Smooth muscle cell (in vitro differentiated cells): ENCODE data around the gene RPAP2. TPM values are rescaled to one million over a fixed set of nuclear protein-coding genes. Genes with fewer than 3 reads are reported as not detected.

ENCODE experiments used
- DNase-seq: peaks from one replicate; lab custom pipeline; 2025; ENCODE audit not compliant: unreplicated experiment; lab: John Stamatoyannopoulos, UW
- H2AFZ ChIP-seq: fragments of 200-600 bp; sonication (generic); 2 replicates; pipeline ENCODE4 v1.6.0; 2016; ENCODE audit warnings: antibody characterized with exemption, low read depth, mild to moderate bottlenecking
- H3F3A ChIP-seq: fragments of 200-600 bp; sonication (generic); 2 replicates; pipeline ENCODE4 v1.6.0; 2017; ENCODE audit warnings: antibody characterized with exemption, low read depth
- H3K27ac ChIP-seq: fragments of 200-600 bp; sonication (generic); 2 replicates; pipeline ENCODE4 v1.5.1; 2016; ENCODE audit warnings: low read depth, mild to moderate bottlenecking
- H3K27me3 ChIP-seq: fragments of 200-600 bp; sonication (generic); 2 replicates; pipeline ENCODE4 v1.6.1; 2016; ENCODE audit warnings: low read depth, mild to moderate bottlenecking
- H3K36me3 ChIP-seq: fragments of 200-600 bp; sonication (generic); 2 replicates; pipeline ENCODE4 v1.5.1; 2016; ENCODE audit warnings: low read depth
- H3K4me1 ChIP-seq: fragments of 200-600 bp; sonication (generic); 2 replicates; pipeline ENCODE4 v1.5.1; 2016; ENCODE audit warnings: low read depth
- H3K4me2 ChIP-seq: fragments of 200-600 bp; sonication (generic); 2 replicates; pipeline ENCODE4 v1.6.0; 2016; ENCODE audit warnings: mild to moderate bottlenecking
- H3K4me3 ChIP-seq: fragments of 200-600 bp; sonication (generic); 2 replicates; pipeline ENCODE4 v1.5.1; 2016; ENCODE audit warnings: mild to moderate bottlenecking
- H3K79me2 ChIP-seq: fragments of 200-600 bp; sonication (generic); 2 replicates; pipeline ENCODE4 v1.6.0; 2016; ENCODE audit warnings: low read depth, mild to moderate bottlenecking
- H3K9ac ChIP-seq: fragments of 200-600 bp; sonication (generic); 2 replicates; pipeline ENCODE4 v1.6.0; 2016; ENCODE audit warnings: low read depth
- H3K9me3 ChIP-seq: fragments of 200-600 bp; sonication (generic); replicated peaks from 2 replicates; pipeline ENCODE4 v1.5.1; 2016; ENCODE audit warnings: low read depth
- H4K20me1 ChIP-seq: fragments of 200-600 bp; sonication (generic); 2 replicates; pipeline ENCODE4 v1.6.0; 2016; ENCODE audit warnings: low read depth
- CTCF ChIP-seq: fragments of 200-600 bp; sonication (generic); IDR thresholded peaks from 2 replicates; pipeline ENCODE4 v1.5.1; 2017; ENCODE audit warnings: borderline replicate concordance, mild to moderate bottlenecking, antibody characterized with exemption; ENCODE audit not compliant: insufficient read depth, poor library complexity, severe bottlenecking
- WGBS: methylation state at CpG from one replicate; pipeline ENCODE4 v1.1.7; 2016; ENCODE audit warnings: low lambda C conversion rate; 5-methylcytosine and 5-hydroxymethylcytosine counted together
- polyA plus RNA-seq: library from polyadenylated mRNA; unstranded; fragments of >200 nt; fragmentation: Nextera tagmentation; extraction: Ambion mirVana; gene quantifications from 2 replicates; pipeline ENCODE4 v1.2.1, GENCODE V29; 2016
- total RNA-seq: library from RNA; depleted of rRNA; stranded (reverse); fragments of >200 nt; gene quantifications from 2 replicates; pipeline ENCODE4 v1.2.3, GENCODE V29; 2014

RPAP2 gene
- total and polyA plus RNA-seq, 2 experiments from 2014 or later: 18.8 to 34.2 TPM

- H2AFZ ChIP-seq: no peak overlapping the region
- H3K79me2 ChIP-seq: no peaks in the 10 kb centered on the region
- no peaks in the 10 kb centered on the region for H3K4me1 ChIP-seq
- peaks cover 3% of the 10 kb centered on the region for H3K36me3 ChIP-seq
- H3K9ac ChIP-seq: no peak overlapping the region
- H3F3A ChIP-seq: no peaks in the 10 kb centered on the region
- H3K27me3 ChIP-seq: no peaks in the 10 kb centered on the region
- no peak overlapping the region for H3K27ac ChIP-seq
- no peak for DNase-seq
- H3K9me3 ChIP-seq: peaks cover under 1% of the 10 kb centered on the region
- no peak overlapping the region for H3K4me3 ChIP-seq
- H4K20me1 ChIP-seq: no peaks in the 10 kb centered on the region
- no peak for TF ChIP-seq CTCF
- no peak overlapping the region for H3K4me2 ChIP-seq
These were observed 100.2 kb downstream of the RPAP2 start for GRCh38 chr1:92399076-92399475.

GRCh38 chr1:92404661-92405060, 105.8 kb downstream of the RPAP2 start:
- H3K27me3 ChIP-seq: no peaks in the 10 kb centered on the region
- H3K4me2 ChIP-seq: no peak overlapping the region
- H3K27ac ChIP-seq: no peak overlapping the region
- H3K79me2 ChIP-seq: no peaks in the 10 kb centered on the region
- no peak overlapping the region for H2AFZ ChIP-seq
- WGBS: 82% methylated on average over 1 of the region's 1 CpG
- H3K36me3 ChIP-seq: peaks cover 3% of the 10 kb centered on the region
- no peak for DNase-seq
- H3K4me1 ChIP-seq: no peaks in the 10 kb centered on the region
- no peak for TF ChIP-seq CTCF
- no peak overlapping the region for H3K4me3 ChIP-seq
- H3F3A ChIP-seq: no peaks in the 10 kb centered on the region
- no peak overlapping the region for H3K9ac ChIP-seq
- no peaks in the 10 kb centered on the region for H3K9me3 ChIP-seq
- H4K20me1 ChIP-seq: no peaks in the 10 kb centered on the region

GRCh38 chr1:92408825-92409224, 110.0 kb downstream of the RPAP2 start:
- H3K4me3 ChIP-seq: no peak overlapping the region
- H2AFZ ChIP-seq: no peak overlapping the region
- H3K9ac ChIP-seq: no peak overlapping the region
- H3K79me2 ChIP-seq: no peaks in the 10 kb centered on the region
- no peaks in the 10 kb centered on the region for H3K36me3 ChIP-seq
- H3F3A ChIP-seq: no peaks in the 10 kb centered on the region
- no peaks in the 10 kb centered on the region for H3K4me1 ChIP-seq
- no peaks in the 10 kb centered on the region for H3K27me3 ChIP-seq
- no peaks in the 10 kb centered on the region for H4K20me1 ChIP-seq
- no peak overlapping the region for H3K27ac ChIP-seq
- no peak for DNase-seq
- no peak for TF ChIP-seq CTCF
- no peaks in the 10 kb centered on the region for H3K9me3 ChIP-seq
- H3K4me2 ChIP-seq: no peak overlapping the region
- 77% methylated on average over 1 of the region's 1 CpG for WGBS

- no peak overlapping the region for H2AFZ ChIP-seq
- H3F3A ChIP-seq: no peaks in the 10 kb centered on the region
- H3K36me3 ChIP-seq: no peaks in the 10 kb centered on the region
- no peak for DNase-seq
- no peak for TF ChIP-seq CTCF
- no peaks in the 10 kb centered on the region for H3K4me1 ChIP-seq
- H3K9me3 ChIP-seq: no peaks in the 10 kb centered on the region
- 100% methylated on average over 2 of the region's 4 CpGs for WGBS
- no peak overlapping the region for H3K27ac ChIP-seq
- no peak overlapping the region for H3K4me2 ChIP-seq
- H3K9ac ChIP-seq: no peak overlapping the region
- H3K79me2 ChIP-seq: no peaks in the 10 kb centered on the region
- H3K4me3 ChIP-seq: no peak overlapping the region
- H4K20me1 ChIP-seq: no peaks in the 10 kb centered on the region
- no peaks in the 10 kb centered on the region for H3K27me3 ChIP-seq
These were observed 111.2 kb downstream of the RPAP2 start for GRCh38 chr1:92409946-92410549.
